IMR-90 (cell line): ENCODE data around the gene G3BP1.

Experiments used
- BHLHE40 ChIP-seq: fragments of 150-350 bp; IDR thresholded peaks from 2 replicates; pipeline ENCODE4 v1.6.1; 2016; ENCODE audit warnings: mild to moderate bottlenecking, low read depth, low read length
- CEBPB ChIP-seq: IDR thresholded peaks from 2 replicates; pipeline ENCODE4 v1.6.1; 2012; ENCODE audit warnings: low read depth, low read length, improper control_type of control experiment
- CHD1 ChIP-seq: IDR thresholded peaks from 2 replicates; pipeline ENCODE4 v1.6.1; 2012; ENCODE audit warnings: low read depth, low read length, improper control_type of control experiment
- CTCF ChIP-seq: conservative IDR thresholded peaks from 2 replicates; pipeline ENCODE4 v1.5.1; 2012; ENCODE audit warnings: mild to moderate bottlenecking, low read depth, low read length, improper control_type of control experiment
- MAZ ChIP-seq: IDR thresholded peaks from 2 replicates; pipeline ENCODE4 v1.6.1; 2012; ENCODE audit warnings: low read depth, mild to moderate bottlenecking, low read length, improper control_type of control experiment, moderate library complexity, borderline replicate concordance
- MXI1 ChIP-seq: IDR thresholded peaks from 2 replicates; pipeline ENCODE4 v1.6.1; 2012; ENCODE audit warnings: low read depth, mild to moderate bottlenecking, low read length, moderate library complexity, borderline replicate concordance
- POLR2A ChIP-seq: IDR thresholded peaks from 2 replicates; pipeline ENCODE4 v1.6.1; 2012; ENCODE audit warnings: mild to moderate bottlenecking, low read depth, low read length
- RAD21 ChIP-seq: IDR thresholded peaks from 2 replicates; pipeline ENCODE4 v1.6.1; 2012; ENCODE audit warnings: low read length, improper control_type of control experiment

- TF ChIP-seq CTCF (no peak), CHD1 (no peak), BHLHE40 (no peak), RAD21 (no peak), POLR2A (no peak), MXI1 (no peak), MAZ (no peak), CEBPB (no peak)
Observed at GRCh38 chr5:151793358-151793757, 21.6 kb downstream of the G3BP1 start.
